NCI-H82 (cell line): ENCODE results near the gene HNRNPK.
A peak's percentile ranks its signal among the peaks of the same experiment; 100 is the strongest.

Experiments used
- DNase-seq: peaks from one replicate; lab custom pipeline; 2025; lab: John Stamatoyannopoulos, UW

Gene HNRNPK

DNA sequence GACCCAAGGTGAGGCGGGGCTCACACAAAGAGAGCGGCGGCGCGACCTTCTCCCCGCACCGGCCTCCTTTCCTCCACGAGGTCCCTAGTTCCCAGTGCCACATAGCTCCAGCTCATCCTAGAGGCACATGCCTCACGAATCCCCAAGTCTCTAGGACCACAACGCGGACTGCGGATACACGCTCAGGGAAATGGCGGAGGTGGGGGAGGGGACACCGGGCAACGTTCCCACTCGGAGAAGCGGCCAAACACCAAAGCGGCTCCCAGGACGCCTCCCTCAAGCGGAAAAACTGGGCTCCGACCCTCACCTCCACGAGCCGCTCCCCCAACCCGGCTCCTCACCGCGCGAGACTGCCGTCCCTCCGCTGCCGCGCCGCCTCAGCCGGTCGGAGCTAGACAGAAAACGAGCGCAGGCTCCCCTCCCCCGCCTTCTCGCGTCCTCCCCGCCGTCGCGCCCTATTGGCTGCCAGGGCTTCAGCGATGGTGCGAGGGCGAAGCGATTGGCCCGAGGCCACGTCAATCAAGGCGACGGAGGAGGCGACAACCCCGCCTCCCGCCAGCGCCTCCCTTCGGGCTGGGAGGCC lies at the start of gene HNRNPK:
HNRNPK (minus strand) TSS at position 404 of the 583 bp plus-strand sequence. CDS start 1,963 bp downstream, outside the sequence.
- peak; percentile 98 for DNase-seq

DNA sequence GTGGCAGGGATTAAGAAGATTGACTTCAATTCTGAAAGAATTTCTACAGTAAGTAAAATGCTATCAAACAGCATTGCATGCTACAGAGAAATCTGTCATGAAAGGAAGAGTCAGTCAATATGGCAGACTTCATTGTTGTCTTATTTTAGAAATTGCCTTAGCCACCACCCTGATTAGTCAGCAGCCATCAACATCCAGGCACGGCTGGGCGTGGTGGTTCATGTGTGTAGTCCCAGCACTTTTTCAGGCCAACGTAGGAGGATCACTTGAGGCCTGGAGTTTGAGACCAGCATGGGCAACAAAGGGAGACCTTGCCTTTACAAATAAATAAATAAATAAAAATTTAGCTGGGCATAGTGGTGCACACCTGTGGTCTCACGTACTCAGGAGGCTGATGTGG lies 47.2 kb upstream of the HNRNPK start:
- DNase-seq: no peak

DNA sequence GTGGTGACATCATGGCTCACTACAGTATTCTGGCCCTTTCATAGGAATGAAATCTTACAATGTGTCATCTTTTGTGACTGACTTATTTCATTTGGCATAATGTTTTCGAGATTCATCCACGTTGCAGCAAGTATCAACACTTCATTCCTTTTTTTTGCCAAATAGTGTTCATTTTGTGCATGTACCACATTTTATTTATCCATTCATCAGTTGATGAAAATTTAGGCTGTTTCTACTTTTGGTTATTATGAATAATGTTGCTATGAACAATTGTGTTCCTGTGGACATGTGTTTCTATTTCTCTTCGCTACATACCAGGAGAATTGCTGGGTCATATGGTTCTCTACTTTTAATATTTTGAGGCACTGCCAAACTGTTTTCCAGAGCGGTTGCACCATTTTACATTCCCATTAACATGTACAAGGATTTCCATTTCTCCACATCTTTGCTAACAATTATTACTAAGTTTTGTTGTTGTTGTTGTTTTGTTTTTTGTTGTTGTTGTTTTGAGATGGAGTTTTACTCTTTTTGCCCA lies 44.1 kb upstream of the HNRNPK start:
- DNase-seq: no peak

DNA sequence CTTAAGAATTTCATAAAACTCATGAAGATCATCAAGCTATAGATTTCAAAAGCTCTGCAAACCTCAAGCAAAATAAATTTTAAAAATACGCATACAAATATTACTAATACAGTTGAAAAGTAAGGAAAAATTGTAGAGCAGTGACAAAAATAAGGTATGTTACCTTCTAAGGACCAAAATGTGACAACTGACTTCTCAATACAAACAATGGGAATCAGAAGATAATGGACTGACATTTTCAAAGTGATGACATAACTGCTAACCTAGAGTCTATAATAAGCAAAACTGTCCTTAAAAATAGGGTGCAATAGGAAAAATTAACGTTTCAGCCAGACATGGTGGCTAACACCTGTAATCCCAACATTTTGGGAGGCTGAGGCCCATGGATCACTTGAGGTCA lies 27.6 kb upstream of the HNRNPK start:
- no peak for DNase-seq

DNA sequence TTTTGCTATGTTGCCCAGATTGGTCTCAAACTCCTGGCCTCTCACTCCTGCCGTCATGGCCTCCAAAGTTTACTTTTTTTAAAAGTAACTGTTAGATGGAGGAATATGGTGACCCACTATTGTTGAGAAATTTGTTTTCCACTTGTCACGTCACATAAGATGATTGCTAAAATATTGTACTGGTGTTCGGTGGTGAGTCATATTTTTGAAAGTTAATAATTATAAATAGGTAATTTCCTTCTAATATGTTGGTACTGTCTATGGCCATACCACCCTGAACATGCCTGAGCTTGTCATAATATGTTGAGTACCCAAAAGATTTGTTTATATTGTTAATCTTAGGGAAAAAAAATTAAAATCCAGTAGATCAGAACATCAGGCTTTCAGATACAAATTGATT lies 23.2 kb upstream of the HNRNPK start:
- no peak for DNase-seq

DNA sequence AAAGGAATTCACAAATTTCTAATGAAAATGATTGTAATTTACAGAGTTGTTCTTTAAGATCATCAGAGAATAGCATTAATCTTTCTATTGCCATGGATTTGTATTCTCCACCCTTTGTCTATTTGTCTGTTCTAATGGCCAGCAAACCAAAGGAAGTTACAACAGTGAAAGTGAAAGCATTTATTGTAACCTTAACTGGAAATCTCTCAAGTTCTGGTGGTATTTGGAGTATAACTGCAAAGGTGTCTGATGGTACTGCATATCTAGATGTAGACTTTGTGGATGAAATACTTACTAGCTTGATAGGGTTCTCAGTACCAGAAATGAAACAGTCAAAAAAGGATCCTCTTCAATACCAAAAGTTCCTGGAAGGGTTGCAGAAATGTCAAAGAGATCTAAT lies 22.3 kb upstream of the HNRNPK start:
- no peak for DNase-seq

DNA sequence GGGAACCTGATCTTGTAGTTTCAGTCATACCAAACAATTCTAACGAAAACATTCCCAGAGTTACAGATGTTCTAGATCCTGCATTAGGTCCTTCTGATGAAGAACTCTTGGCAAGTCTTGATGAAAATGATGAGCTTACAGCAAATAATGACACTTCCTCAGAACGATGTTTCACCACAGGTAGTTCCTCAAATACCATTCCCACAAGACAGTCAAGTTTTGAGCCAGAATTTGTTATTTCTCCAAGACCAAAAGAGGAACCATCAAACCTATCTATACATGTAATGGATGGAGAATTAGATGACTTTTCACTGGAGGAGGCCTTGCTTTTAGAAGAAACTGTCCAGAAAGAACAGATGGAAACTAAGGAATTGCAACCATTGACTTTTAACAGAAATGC lies 21.6 kb upstream of the HNRNPK start:
- DNase-seq: no peak

DNA sequence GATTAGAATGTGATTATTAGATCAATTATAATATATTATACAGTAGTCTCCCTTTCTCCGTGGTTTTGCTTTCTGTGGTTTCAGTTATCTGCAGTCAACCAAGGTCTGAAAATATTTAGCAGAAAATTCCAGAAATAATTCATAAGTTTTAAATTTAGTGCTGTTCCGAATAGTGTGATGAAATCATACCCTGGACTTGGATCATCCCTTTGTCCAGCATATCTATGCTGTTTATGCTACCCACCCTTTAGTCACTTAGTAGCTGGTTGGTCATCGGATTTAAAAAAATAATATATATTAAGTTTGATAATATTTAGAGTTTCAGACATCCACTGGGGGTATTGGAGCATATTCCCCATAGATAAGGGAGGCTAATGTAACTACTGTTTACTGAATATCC lies 20.2 kb upstream of the HNRNPK start:
- DNase-seq: no peak

DNA sequence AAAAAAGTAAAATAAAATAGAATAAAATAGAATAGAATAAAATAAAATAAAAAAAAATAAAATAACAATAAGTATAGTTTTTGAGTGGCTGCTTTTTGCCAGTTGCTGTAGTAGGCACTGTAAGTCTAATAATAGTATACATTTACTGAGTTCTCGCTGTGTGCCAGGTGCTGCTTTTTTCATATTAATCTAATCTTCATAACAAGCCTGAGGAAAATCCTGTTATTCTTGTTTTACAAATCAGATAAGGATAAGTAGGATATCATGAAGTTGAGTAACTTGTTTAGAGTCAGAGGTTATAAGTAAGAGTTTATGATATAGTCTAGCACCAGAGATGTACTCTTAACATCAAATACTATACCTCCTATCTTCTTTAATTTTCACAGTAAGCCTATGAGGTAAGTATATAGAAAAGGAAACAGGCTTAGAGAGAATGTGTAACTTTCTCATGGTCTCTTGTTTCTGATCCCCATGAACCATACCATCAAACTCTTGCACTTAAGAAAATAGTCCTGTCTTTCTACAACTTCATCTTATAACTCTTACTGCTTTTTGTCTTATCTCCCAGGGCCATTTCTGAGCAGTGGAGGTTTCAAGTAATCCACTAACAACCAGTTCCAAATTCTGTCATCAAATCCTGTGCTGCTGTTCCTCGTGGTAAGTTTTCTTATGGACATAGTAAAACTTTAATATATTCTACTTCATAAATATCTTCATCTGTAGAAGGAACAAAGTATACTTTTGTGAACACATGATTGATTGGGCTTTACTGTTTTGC lies 19.3 kb upstream of the HNRNPK start:
- no peak for DNase-seq

DNA sequence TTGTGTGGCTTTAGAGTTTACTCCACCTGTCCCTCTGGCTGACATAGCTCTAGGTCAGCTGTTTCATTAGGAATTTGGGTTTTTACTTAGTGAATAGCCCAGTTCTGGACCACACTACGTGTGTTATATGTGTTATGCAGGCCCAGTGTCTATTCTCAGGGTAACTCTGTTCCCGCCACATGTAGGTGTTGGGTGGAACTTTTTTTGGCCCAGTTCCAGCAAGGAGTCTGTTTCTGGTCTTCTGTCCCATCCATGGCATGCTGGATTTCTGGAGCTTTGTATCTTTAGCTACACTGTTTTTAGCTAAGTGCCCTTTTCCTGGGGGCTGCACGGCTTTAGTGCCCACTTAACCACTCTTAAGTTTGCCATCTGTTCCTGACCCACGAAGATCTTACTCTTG lies 16.1 kb upstream of the HNRNPK start:
- DNase-seq: no peak

DNA sequence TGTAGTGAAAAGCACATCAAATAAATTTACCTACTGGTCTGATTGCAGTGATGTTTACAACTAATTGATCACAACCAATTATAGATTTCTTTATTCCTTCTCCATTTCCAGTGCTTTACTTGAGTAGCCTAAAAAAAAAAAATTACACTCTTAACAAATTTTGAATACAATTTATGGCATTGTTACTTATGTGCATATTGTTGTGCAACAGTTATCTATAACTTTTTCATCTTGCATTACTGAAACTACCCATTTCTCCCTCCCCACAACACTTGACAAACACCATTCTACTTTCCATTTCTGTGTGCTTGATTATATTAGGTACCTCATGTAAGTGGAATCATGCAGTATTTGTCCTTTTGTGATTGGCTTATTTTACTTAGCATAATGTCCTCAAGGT lies 12.9 kb upstream of the HNRNPK start:
- DNase-seq: no peak

DNA sequence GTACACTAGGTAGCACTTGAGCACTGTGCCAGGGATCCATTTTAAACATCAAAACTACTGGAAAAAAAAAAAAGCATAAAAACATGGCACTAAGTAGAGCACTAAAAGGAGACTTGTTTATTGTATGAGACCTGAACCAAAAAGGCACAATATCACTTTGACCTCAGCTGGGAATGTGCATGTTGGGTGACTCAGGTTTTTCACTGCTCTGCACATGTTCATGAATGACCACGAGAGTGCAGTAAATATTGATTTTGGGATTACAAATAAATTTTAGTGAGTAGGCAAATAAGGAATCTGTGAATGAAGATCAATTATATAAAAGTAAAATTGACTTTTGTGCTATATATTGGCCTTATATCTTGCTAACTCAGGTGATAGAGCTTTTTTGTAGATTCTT lies 12.4 kb upstream of the HNRNPK start:
- no peak for DNase-seq

DNA sequence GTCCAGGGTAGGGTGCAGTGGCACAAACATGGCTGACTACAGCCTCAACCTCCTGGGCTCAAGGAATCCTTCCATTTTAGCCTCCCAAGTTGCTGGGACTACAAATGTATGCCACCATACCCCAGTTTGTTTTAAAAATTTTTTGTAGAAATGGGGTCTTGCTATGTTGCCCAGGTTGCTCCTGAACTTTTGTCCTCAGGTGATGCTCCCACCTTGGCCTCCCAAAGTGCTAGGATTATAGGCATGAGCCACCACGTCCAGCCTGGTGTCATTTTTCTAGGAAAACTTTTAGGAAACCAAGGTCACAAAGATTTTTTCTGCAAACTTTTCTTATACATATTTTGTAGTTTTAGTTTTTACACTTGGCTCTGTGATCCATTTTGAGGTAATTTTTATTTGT lies 11.3 kb upstream of the HNRNPK start:
- no peak for DNase-seq

DNA sequence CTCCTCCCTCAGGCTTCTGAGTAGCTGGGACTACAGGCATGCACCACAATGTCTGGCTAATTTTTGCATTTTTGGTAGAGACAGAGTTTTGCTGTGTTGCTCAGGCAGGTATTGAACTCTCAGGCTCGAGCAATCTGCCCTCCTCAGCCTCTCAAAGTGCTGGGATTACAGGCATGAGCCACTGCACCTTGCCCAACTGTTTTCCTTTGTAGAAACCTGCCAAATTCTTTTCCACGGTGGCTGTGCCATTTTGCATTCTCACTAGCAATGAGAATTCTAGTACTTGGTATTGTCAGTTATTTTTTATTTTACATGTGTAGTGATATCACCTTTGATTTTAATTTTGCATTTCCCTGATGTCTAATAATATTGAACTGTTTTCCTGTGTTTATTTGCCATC lies 8.4 kb upstream of the HNRNPK start:
- DNase-seq: no peak

DNA sequence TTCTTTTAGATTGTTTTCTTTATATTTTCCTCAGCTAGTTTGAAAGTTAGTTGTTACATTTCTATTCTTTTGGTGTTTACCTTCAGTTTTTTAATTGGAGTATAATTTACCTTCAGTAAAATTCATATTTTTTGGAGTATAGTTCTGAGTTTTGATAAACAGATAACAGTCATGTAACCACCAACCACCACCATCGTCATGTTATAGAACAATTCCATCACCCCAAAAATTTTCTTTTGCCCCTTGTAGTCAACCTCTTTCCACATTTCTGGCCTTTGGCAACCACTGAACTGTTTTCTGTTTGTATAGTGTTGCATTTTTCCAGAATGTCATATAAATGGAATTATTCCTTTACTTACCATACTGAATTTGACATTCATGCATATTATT lies 7.4 kb upstream of the HNRNPK start:
- DNase-seq: no peak

DNA sequence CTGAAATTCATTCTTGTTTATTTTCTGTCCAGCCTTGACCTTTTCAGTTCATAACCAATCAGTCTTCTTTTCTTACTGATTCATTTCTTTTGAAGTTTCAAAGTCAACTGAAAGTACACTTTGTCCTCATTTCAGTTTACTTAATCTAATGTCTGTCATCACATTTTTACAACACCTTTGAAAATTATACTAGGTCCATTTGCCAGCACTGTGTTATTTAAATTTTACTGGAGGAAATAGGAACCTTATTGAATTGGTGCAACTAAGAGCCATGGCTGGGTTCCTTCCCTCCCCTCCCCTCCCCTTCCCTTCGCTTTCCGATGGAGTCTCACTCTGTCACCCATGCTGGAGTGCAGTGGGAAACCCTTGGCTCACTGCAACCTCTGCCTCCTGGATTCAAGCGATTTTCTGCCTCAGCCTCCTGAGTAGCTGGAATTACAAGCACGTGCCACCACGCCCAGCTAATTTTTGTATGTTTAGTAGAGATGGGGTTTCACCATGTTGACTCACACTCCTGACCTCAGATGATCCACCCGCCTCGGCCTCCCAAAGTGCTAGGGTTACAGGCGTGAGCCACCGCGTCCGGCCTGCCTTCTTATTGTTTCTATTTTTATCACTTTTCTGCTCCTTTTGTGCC lies 6.9 kb upstream of the HNRNPK start:
- no peak for DNase-seq

DNA sequence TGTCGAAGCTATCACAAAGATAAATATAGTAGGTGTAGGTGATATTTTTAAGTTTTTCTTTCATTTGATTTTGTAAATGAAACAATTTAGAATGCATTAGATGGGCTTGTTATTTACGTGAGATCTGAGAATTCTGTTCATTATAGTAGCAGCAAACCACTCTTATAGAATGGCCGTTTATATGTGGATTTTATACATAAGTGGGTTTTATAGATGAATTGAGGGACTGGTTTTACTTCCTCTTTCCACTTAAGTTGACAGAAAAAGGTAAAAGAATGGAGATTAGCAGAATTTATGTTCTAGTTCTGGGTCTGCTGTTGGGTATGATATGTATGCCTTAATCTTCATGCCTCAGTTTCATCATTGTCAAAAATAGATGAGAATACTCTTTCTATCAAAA lies 6.2 kb upstream of the HNRNPK start:
- no peak for DNase-seq

DNA sequence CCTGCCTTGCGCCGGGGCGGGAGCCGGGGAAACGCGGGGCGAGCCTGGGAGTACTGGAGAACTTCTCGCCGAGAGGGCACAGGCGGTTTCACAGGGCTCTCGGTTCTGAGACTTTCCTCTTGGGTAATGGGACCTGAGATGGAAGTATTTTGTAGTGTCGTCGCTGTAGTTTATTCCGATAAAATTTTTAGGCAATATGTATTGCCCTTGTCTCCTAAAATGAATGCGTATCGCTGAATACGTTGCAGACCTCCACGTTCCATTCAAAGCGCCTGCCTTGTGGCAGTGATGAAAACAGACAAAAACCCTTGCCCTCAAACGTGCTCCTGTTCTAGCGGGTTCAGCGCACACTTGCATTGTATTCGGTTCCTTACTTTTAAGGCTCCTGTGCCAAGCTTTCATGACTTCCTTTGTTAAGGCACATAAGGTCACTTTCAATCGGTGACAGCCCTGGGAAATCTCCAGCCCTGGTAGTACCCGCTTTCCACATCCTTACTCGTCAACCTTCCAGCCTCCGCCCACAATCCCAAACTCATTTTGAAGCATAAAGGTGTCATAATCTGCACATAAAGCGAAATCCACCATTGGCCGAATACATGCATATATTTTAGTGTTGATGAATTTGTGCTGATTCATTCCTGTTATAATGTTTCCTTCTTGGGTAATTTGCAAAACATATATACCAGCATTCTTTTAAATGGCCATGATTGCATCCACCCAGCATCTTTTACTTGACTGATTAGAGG lies 1.3 kb upstream of the HNRNPK start:
- DNase-seq: peak; percentile 73

DNA sequence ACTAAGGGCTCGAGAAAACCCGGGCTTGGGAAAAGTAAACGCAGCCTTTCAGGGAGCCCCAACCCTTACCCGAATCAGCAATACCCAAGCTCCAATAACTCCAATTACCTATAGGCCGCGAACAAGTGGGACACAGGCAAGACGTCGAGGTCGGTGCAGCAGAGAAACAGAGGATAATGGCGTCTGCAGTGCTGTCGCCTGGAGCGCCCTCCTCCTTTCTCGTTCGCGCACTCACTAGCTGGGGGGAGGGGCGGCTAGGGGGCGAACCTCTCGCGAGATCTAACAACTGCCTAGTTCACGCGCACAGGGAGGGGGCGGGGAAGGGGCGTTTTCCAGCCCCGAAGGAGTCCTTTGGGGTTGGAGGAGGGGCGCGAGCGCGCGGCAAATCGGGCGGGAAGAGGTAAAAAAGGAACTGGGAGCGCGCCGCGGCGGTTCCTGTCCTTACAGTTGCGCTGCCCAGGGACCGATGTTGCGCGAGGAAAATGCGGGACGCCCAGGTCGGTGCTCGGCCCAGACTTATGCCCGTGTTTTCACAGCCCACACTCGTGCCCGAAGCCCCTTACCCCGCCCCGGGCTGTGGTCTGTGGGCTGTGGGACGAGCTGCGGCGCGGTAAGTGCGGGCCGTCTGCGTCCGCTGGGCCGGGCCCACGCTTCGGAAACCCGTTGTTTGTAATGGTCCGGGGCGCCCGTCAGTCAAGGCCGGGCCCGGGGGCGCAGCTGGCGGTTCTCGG lies 545 bp upstream of the HNRNPK start, which contains the start of gene RMI1:
RMI1 (plus strand) TSS at position 411 of the 731 bp plus-strand sequence. CDS start 20,182 bp downstream, outside the sequence.
- peak; percentile 99 for DNase-seq

DNA sequence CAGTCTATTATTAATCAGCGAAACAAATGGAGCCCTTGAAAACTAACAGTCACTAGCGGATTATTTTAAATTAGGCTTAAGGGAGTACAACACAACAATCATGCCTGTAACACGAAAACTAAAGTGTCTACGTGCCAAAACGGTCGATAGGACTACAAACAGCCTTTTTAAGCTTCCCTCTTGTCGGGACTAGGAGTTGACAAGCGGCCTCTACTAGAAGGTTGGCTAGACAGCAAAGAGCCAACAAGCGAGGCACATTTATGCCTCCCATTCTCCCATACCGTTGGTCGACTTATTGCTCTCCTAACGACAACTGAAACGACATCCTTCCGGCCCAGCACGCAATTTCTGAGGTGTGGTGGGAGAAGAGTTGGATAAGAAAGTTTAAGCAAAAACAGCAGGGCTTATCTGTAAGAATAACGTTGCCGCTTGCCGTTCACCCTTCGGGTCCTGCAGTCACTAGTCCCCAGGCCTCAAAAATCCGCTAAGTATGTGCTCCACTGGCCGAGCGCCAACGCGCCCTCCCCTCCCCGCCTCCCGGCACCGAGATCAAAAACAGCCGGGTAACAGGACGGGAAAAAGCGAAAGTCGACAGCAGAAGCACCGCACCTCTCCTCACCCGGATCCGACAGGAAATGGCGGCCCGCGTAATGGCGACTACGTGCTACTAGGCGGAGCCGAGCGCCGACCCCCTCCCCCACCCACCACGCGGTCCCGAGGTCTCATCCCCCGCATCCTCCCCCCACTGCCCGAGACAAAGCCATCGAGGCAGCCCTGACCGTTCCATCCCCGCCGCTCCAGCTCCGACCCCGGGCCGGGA lies 813 bp downstream of the HNRNPK start:
- DNase-seq: peak; percentile 87

DNA sequence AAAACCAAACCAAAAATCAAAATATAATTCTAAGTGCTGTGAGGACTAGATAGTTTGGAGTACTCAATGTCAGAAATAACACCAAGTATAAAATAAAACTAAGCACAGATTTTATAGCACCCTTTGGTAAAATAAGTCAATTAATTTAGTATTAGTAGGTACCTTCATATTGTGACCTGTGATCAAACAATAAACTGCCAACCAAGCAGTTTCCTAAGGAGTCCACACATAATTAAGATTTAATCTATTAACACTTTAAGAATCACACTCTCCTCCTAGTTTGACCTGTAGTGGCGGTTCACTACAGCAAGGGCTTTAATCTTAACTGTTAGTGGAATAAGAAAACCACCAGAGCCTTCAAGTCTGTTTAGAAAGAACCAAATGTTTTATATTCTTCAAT lies 2.8 kb downstream of the HNRNPK start:
- no peak for DNase-seq
